ENCODE measurements around the gene ARHGEF16.
A peak's percentile ranks its signal among the peaks of the same experiment; 100 is the strongest.

GRCh38 chr1:3453203-3453761 lies 1.2 kb upstream of the ARHGEF16 start:
- TF ChIP-seq, protein P1, sequence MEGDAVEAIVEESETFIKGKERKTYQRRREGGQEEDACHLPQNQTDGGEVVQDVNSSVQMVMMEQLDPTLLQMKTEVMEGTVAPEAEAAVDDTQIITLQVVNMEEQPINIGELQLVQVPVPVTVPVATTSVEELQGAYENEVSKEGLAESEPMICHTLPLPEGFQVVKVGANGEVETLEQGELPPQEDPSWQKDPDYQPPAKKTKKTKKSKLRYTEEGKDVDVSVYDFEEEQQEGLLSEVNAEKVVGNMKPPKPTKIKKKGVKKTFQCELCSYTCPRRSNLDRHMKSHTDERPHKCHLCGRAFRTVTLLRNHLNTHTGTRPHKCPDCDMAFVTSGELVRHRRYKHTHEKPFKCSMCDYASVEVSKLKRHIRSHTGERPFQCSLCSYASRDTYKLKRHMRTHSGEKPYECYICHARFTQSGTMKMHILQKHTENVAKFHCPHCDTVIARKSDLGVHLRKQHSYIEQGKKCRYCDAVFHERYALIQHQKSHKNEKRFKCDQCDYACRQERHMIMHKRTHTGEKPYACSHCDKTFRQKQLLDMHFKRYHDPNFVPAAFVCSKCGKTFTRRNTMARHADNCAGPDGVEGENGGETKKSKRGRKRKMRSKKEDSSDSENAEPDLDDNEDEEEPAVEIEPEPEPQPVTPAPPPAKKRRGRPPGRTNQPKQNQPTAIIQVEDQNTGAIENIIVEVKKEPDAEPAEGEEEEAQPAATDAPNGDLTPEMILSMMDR (conservative IDR thresholded peaks at IDR 0.05 in 1 of 2, IDR thresholded peaks at IDR 0.05 in 1 of 2; ENCODE audit: extremely low read depth in 1 of 2, insufficient read depth in 1 of 2, low read depth in 1 of 2, low read length in 2 of 2): peak; percentile 80 to 97
- no peak for TF ChIP-seq EZH2 (IDR thresholded peaks at IDR 0.05; ENCODE audit: borderline replicate concordance, low read length)
